HFFc6 (cell line): Measurements from ENCODE around the gene TRIM26. TPM values are rescaled to one million over a fixed set of nuclear protein-coding genes. Genes with fewer than 3 reads are reported as not detected.

ENCODE experiments used
- DNase-seq: peaks from one replicate; pipeline ENCODE4 v3.0.0-alpha.2; 2018
- H3K27ac Mint-ChIP-seq: 2 replicates; pipeline ENCODE4 v1.8.0; 2020; ENCODE audit warnings: mild to moderate bottlenecking, mixed read lengths
- H3K27me3 Mint-ChIP-seq: 2 replicates; pipeline ENCODE4 v1.8.0; 2021; ENCODE audit warnings: mild to moderate bottlenecking, moderate library complexity, mixed read lengths; ENCODE audit not compliant: insufficient read depth
- H3K36me3 Mint-ChIP-seq: 2 replicates; pipeline ENCODE4 v1.8.0; 2021; ENCODE audit warnings: low read depth, mixed read lengths
- H3K4me1 Mint-ChIP-seq: 2 replicates; pipeline ENCODE4 v1.8.0; 2020; ENCODE audit warnings: low read depth, mixed read lengths
- H3K4me3 Mint-ChIP-seq: 2 replicates; pipeline ENCODE4 v1.8.0; 2020; ENCODE audit warnings: mild to moderate bottlenecking, moderate library complexity, mixed read lengths
- H3K9me3 Mint-ChIP-seq: 2 replicates; pipeline ENCODE4 v1.8.0; 2020; ENCODE audit warnings: mild to moderate bottlenecking, mixed read lengths
- CTCF ChIP-seq: fragments of 200-600 bp; sonication (generic); IDR thresholded peaks from 2 replicates; pipeline ENCODE4 v1.5.0; 2021; ENCODE audit warnings: antibody characterized with exemption, mild to moderate bottlenecking
- total RNA-seq, 6 experiments: library from RNA; stranded (reverse); fragmentation: NEBNext Ultra II Directional; extraction: Animal tissue kit (Norgen Biotek cat#: 25700); gene quantifications; 2 replicates in 1 of 6; 3 replicates in 5 of 6; pipeline ENCODE4 v1.2.3, GENCODE V29; 2021

Gene TRIM26
- total RNA-seq, 6 experiments from 2014 or later: 29.4 to 34.4 (median 32.2) TPM

- Mint-ChIP-seq H3K9me3 (no peaks in the 10 kb centered on the region), H3K4me1 (peaks cover 21% of the 10 kb centered on the region), H3K4me3 (no peak overlapping the region), H3K27me3 (peaks cover 2% of the 10 kb centered on the region; the same call in 1 of the 2 replicates), H3K27ac (no peak overlapping the region), H3K36me3 (no peaks in the 10 kb centered on the region; the same call in 1 of the 2 replicates)
- TF ChIP-seq CTCF: no peak
- DNase-seq: no peak
These were observed 14.8 kb downstream of the TRIM26 start for GRCh38 chr6:30198166-30199084.

GRCh38 chr6:30196376-30196775, 16.8 kb downstream of the TRIM26 start:
- H3K9me3 Mint-ChIP-seq: no peaks in the 10 kb centered on the region
- no peak for TF ChIP-seq CTCF
- peaks cover 2% of the 10 kb centered on the region; the same call in 1 of the 2 replicates for H3K27me3 Mint-ChIP-seq
- H3K36me3 Mint-ChIP-seq: peaks cover 4% of the 10 kb centered on the region; the same call in 1 of the 2 replicates
- H3K4me1 Mint-ChIP-seq: peaks cover 16% of the 10 kb centered on the region
- H3K4me3 Mint-ChIP-seq: no peak overlapping the region
- H3K27ac Mint-ChIP-seq: 0 out of 2 replicates have a peak overlapping the region, but pooled peaks have one; percentile 47
- DNase-seq: no peak

GRCh38 chr6:30195951-30196350, 17.3 kb downstream of the TRIM26 start:
- H3K27ac Mint-ChIP-seq: peak overlapping the region; percentile 47; the same call in 1 of the 2 replicates
- peaks cover 2% of the 10 kb centered on the region; the same call in 1 of the 2 replicates for H3K27me3 Mint-ChIP-seq
- H3K4me3 Mint-ChIP-seq: no peak overlapping the region
- H3K9me3 Mint-ChIP-seq: no peaks in the 10 kb centered on the region
- peaks cover 8% of the 10 kb centered on the region; the same call in 1 of the 2 replicates for H3K36me3 Mint-ChIP-seq
- TF ChIP-seq CTCF: no peak
- peaks cover 16% of the 10 kb centered on the region for H3K4me1 Mint-ChIP-seq
- DNase-seq: no peak

GRCh38 chr6:30194797-30195690, 18.2 kb downstream of the TRIM26 start:
- Mint-ChIP-seq H3K36me3 (peaks cover 12% of the 10 kb centered on the region; the same call in 1 of the 2 replicates), H3K27me3 (peaks cover 2% of the 10 kb centered on the region; the same call in 1 of the 2 replicates), H3K4me3 (no peak overlapping the region), H3K4me1 (peaks cover 16% of the 10 kb centered on the region), H3K9me3 (no peaks in the 10 kb centered on the region), H3K27ac (peak overlapping the region; percentile 67)
- no peak for DNase-seq
- TF ChIP-seq CTCF: no peak

GRCh38 chr6:30192076-30192475, 21.1 kb downstream of the TRIM26 start:
- Mint-ChIP-seq H3K4me1 (peaks cover 16% of the 10 kb centered on the region), H3K4me3 (no peak overlapping the region), H3K36me3 (peaks cover 31% of the 10 kb centered on the region), H3K27me3 (peaks cover 2% of the 10 kb centered on the region; the same call in 1 of the 2 replicates), H3K27ac (no peak overlapping the region), H3K9me3 (no peaks in the 10 kb centered on the region)
- no peak for TF ChIP-seq CTCF
- DNase-seq: no peak
